Lung (tissue), 12 donors: Measurements from ENCODE around the gene CCDC106. TPM values are rescaled to one million over a fixed set of nuclear protein-coding genes. Genes with fewer than 3 reads are reported as not detected.

Experiments used
- ATAC-seq: fragments of 200-7000 bp; cut with Tn5 transposase; one replicate; pipeline ENCODE4 v1.9.1; 2020; ENCODE audit warnings: moderate number of reproducible peaks; ENCODE audit not compliant: insufficient read depth, low FRiP score
- DNase-seq, 3 donors: peaks; one replicate each; pipeline ENCODE4 v3.0.0-alpha.2; 2013 to 2017
- H3K27ac ChIP-seq, 2 donors: one replicate each; pipeline ENCODE4 v1.5.1; 2013; ENCODE audit warnings: mild to moderate bottlenecking in 2 of 2, moderate library complexity in 2 of 2, control low read depth in 1 of 2, inconsistent platforms in 1 of 2, low read depth in 1 of 2, low read length in 1 of 2
- H3K27me3 ChIP-seq, 3 donors: one replicate each; pipeline ENCODE4 v1.5.1; 2013; ENCODE audit warnings: low read length in 2 of 3; ENCODE audit not compliant: control insufficient read depth in 3 of 3, insufficient read depth in 3 of 3
- H3K36me3 ChIP-seq, 4 donors: one replicate each; pipeline ENCODE4 v1.5.1; 2013; ENCODE audit warnings: low read length in 4 of 4, mild to moderate bottlenecking in 1 of 4, moderate library complexity in 1 of 4; ENCODE audit not compliant: control insufficient read depth in 4 of 4, insufficient read depth in 4 of 4
- H3K4me1 ChIP-seq, 5 donors: one replicate each; pipeline ENCODE4 v1.5.1; 2013; ENCODE audit warnings: low read length in 5 of 5, mild to moderate bottlenecking in 2 of 5, moderate library complexity in 1 of 5; ENCODE audit not compliant: control insufficient read depth in 5 of 5, insufficient read depth in 5 of 5
- H3K4me3 ChIP-seq: one replicate; pipeline ENCODE4 v1.5.1; 2013; ENCODE audit warnings: mild to moderate bottlenecking, control low read depth, moderate library complexity
- H3K9ac ChIP-seq, 2 donors: one replicate each; pipeline ENCODE4 v1.5.1; 2013; ENCODE audit warnings: low read length in 2 of 2, control low read depth in 1 of 2; ENCODE audit not compliant: insufficient read depth in 1 of 2
- H3K9me3 ChIP-seq, 4 donors: one replicate each; pipeline ENCODE4 v1.5.1; 2013; ENCODE audit warnings: low read length in 3 of 4, mild to moderate bottlenecking in 1 of 4, moderate library complexity in 1 of 4; ENCODE audit not compliant: control insufficient read depth in 4 of 4, insufficient read depth in 3 of 4
- WGBS, 2 donors: extraction: QIAGEN DNeasy Blood & Tissue Kit; methylation state at CpG; one replicate each; pipeline ENCODE4 v1.1.7; 2013; 5-methylcytosine and 5-hydroxymethylcytosine counted together
- polyA plus RNA-seq, 2 donors: library from polyadenylated mRNA; stranded (reverse); fragments of 200-250 nt; gene quantifications; one replicate each; pipeline ENCODE4 v1.2.1, GENCODE V29; 2013
- total RNA-seq, 2 donors: library from RNA; depleted of rRNA in 1 of 2; stranded (reverse); fragments of >200 nt in 1 of 2; gene quantifications; one replicate each; pipeline ENCODE4 v1.2.1, GENCODE V29; 2014 to 2021
- TF ChIP-seq, protein P1 (sequence below): IDR thresholded peaks from 2 replicates; pipeline ENCODE4 v1.5.1; 2012; ENCODE audit warnings: mild to moderate bottlenecking; ENCODE audit errors: control extremely low read depth, extremely low read depth
- donor health status: control.
- donor health status: control.
- donor health status: Bipolar disorder and iron deficiency.
- donor health status: healthy.
- donor health status: DM: yes; HTN: yes; CAD: no.

CCDC106 gene
- total and polyA plus RNA-seq, 4 donors = 8.3 to 25.9 (median 14.3) TPM

DNA sequence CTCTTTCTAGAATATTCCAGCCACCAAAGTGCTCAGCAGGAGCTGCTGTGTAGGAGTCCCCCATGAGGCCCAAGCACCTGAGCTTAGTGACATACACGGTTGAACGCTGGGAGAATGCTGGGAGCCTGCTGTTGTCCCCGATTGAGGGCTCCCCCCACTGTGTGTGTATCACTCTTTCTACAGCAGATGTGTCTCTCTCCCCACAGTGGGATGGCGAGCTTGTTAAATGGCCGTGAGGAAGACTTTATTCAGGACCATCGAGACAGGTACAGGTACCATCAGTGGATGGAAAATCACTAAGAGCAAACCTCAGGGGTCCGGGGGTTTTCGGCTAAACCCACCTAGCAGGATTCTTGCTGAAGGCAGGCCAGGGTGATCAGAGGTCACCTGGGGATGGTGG, 49.7 kb downstream of the CCDC106 start:
- no peak for DNase-seq
- WGBS, 2 donors = 94 to 96% methylated on average over 8 of the region's 8 CpGs
- no peak for ATAC-seq

DNA sequence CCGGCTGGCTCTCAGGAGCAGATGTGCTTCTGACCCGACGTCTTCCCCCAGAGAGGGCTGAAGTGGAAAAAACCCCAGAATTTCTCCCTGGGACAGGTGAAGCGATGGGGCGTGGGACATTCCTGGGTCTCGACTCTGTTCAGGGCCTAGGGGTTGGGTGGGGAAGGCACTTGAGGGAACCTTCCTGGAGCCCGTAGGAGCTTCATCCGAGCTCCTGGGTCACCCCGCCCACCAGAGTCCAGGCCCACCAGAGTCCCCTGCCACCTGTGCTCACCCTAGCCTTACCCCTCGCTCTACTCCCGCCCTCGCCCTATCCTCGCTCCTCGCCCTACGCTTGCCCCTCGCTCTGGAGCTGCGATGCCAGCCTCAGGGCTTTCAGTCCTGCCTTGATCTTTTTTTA, 50.2 kb downstream of the CCDC106 start:
- 96% methylated on average over 17 of the region's 17 CpGs for WGBS, 2 donors
- DNase-seq = no peak
- ATAC-seq = no peak

More for the DNA sequence above, 49.7 kb downstream of the CCDC106 start:
- Histone ChIP-seq H3K4me3 (no peak overlapping the region), H3K4me1 (no peaks in the 10 kb centered on the region), H3K27me3 (no peaks in the 10 kb centered on the region), H3K36me3 (peaks cover 8 to 61% (median 11%) of the 10 kb centered on the region in 4 donors), H3K27ac (no peak overlapping the region), H3K9ac (no peak overlapping the region), H3K9me3 (no peaks in the 10 kb centered on the region)
- TF ChIP-seq, protein P1, sequence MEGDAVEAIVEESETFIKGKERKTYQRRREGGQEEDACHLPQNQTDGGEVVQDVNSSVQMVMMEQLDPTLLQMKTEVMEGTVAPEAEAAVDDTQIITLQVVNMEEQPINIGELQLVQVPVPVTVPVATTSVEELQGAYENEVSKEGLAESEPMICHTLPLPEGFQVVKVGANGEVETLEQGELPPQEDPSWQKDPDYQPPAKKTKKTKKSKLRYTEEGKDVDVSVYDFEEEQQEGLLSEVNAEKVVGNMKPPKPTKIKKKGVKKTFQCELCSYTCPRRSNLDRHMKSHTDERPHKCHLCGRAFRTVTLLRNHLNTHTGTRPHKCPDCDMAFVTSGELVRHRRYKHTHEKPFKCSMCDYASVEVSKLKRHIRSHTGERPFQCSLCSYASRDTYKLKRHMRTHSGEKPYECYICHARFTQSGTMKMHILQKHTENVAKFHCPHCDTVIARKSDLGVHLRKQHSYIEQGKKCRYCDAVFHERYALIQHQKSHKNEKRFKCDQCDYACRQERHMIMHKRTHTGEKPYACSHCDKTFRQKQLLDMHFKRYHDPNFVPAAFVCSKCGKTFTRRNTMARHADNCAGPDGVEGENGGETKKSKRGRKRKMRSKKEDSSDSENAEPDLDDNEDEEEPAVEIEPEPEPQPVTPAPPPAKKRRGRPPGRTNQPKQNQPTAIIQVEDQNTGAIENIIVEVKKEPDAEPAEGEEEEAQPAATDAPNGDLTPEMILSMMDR = no peak

DNA sequence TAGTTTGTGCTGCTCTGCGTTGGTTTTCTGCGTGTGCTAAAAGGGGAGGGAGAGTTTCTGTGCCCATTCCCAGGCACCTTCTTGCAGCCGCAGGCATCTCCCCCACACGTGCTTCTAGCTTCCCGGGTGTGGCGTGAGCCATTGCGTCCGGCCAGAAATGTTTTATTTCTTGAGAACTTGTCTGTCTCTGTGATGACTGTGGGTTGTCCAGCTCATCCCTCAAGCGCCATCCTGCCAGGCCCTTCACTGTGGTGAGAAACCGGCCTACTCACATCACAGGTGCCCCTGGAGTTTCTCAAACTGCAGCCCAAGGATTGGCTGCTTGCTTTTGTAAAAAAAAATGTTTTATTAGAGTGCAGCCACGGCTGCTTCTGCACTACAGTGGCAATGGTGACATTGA, 51.2 kb downstream of the CCDC106 start:
- ATAC-seq (no peak), DNase-seq (no peak)
- TF ChIP-seq, protein P1 = no peak
- Histone ChIP-seq H3K36me3 (peaks cover 3 to 49% (median 11%) of the 10 kb centered on the region in 4 donors), H3K9ac (no peak overlapping the region), H3K27ac (no peak overlapping the region), H3K4me3 (no peak overlapping the region), H3K27me3 (no peaks in the 10 kb centered on the region), H3K9me3 (no peaks in the 10 kb centered on the region), H3K4me1 (no peaks in the 10 kb centered on the region)
- WGBS, 2 donors = 88 to 93% methylated on average over 11 of the region's 11 CpGs

More for the DNA sequence above, 50.2 kb downstream of the CCDC106 start:
- Histone ChIP-seq H3K9me3 (no peaks in the 10 kb centered on the region), H3K9ac (no peak overlapping the region), H3K4me3 (no peak overlapping the region), H3K36me3 (peaks cover 6 to 56% (median 11%) of the 10 kb centered on the region in 4 donors), H3K4me1 (no peaks in the 10 kb centered on the region), H3K27ac (no peak overlapping the region), H3K27me3 (no peaks in the 10 kb centered on the region)
- TF ChIP-seq, protein P1 = no peak

DNA sequence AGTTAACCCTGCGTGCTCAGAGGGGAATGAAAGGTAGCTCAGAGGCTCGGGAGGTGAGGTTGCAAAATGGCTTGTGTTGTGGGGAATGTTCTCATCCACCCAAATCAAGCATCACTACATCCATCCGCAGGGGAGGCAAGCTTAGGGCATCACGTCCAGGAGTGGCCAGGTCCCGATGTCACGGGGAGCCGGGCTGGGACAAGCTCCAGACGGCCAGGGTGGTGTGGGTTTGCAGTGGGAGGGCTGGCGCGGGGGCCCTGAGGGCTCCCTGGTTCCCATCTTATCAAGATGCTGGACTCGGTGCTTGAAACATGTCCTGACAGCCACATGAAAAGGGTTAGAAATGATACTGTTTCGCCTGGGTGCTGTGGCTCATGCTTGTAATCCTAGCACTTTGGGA, 52.8 kb downstream of the CCDC106 start:
- WGBS, 2 donors = 96% methylated on average over 12 of the region's 12 CpGs
- no peak overlapping the region for H3K4me3 ChIP-seq
- H3K27me3 ChIP-seq = no peaks in the 10 kb centered on the region
- no peak overlapping the region for H3K9ac ChIP-seq
- DNase-seq (no peak), ATAC-seq (no peak)
- H3K9me3 ChIP-seq = no peaks in the 10 kb centered on the region
- peaks cover 3 to 37% (median 16%) of the 10 kb centered on the region in 4 donors for H3K36me3 ChIP-seq
- no peaks in the 10 kb centered on the region for H3K4me1 ChIP-seq
- TF ChIP-seq, protein P1 = no peak
- no peak overlapping the region for H3K27ac ChIP-seq
